GM19324 (cell line): ENCODE measurements around the gene SLC66A2.

ENCODE experiments used
- ATAC-seq: cut with Tn5 transposase; IDR thresholded peaks from one replicate; pipeline ENCODE4 v1.9.1; 2021; ENCODE audit warnings: mild to moderate bottlenecking, moderate library complexity; ENCODE audit not compliant: unreplicated experiment, low FRiP score

SLC66A2 gene

DNA sequence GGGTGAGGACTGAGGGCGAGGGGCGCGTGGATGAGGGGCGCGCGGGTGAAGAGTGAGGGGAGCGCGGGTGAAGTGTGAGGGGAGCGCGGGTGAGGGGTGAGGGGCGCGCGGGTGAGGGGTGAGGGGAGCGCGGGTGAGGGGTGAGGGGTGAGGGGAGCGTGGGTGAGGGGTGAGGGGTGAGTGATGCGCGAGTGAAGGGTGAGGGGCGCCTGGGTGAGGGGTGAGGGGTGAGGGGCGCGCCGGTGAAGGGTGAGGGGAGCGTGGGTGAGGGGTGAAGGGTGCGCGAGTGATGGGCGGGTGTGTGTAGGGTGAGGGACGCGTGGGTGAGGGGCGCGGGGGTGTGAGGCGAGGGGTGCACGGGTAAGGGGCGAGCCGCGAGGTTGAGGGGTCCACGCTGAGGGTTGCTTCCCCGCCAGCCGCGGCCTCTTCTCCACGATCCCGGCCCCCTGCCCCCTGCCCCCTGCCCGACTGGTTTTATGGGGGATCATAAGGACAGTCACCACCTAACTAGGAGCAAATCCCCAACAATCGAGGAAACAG is 1.1 kb upstream of the SLC66A2 start:
- no peak for ATAC-seq

DNA sequence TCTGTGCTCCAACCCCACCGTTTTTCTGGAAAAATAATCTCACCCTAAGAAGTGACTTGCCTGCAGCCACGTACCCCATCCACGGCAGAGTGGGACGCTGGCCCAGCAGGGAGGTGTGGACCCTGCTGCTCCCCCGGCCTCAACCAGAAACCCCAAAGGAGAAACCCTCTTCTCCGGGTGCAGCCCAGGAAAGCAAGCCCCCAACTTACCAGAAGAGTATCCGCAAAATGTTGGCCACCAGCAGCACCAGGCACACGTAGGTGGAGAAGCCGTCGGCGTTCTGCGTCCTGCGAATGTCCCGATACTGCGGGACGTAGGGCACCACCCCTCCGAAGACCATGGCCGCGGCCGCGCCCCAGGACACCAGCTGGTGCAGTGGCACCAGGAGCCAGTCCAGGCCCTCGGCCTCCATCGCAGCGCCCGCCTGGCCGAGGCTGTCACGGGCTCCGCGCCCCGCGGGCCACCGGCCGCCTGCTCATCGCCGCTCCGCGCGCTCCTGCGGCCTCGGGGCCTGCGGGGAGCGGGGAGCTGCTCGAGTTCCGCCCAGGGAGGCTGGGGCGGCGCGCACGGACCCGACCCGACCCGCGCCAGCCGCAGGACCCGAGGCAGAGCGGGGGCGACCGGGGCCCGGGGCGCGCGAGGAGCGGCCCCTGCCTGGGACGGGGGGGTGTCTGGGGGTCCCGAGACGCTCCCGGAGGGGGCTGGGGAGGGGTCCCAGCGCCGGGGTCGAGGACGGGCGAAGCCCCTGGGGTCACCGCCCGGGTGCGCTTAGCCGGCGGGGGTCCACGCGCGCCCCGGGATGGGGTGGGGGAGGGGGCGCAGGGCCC is 725 bp downstream of the SLC66A2 start:
- ATAC-seq, result peak; percentile 33

DNA sequence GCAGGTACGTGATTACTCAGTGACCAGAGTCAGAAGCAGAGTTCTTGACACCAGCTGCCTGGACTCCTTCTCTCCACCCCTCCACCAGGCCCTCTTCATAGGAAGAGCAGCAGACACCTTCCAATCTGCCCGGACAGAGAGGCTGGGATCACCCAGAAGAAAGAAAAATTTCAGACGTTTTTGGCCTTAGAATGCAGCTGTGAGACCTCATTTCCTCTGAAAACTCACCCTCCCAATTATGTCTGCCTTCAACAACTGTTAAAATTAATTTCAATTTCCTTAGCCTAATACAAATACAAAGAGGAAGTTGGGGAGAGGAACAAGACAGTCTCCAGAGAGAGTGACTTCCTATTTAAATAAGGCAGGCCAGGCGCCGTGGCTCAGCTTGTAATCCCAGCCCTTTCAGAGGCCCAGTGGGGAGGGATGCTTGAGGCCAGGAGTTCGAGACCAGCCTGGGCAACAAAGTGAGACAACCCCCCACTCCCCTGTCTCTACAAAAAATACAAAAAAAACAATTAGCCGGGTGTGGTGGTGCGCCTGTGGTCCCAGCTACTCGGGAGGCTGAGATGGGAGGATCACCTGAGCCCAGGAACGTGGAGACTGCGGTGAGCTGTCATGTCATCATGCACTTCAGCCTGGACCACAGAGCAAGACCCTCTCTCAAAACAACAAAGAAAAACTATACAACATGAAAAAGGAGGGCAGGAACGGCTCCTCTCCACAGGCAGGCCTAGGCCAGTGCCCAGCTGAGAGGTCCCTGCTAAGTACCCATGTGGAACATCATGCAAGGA is 1.6 kb downstream of the SLC66A2 start:
- no peak for ATAC-seq

DNA sequence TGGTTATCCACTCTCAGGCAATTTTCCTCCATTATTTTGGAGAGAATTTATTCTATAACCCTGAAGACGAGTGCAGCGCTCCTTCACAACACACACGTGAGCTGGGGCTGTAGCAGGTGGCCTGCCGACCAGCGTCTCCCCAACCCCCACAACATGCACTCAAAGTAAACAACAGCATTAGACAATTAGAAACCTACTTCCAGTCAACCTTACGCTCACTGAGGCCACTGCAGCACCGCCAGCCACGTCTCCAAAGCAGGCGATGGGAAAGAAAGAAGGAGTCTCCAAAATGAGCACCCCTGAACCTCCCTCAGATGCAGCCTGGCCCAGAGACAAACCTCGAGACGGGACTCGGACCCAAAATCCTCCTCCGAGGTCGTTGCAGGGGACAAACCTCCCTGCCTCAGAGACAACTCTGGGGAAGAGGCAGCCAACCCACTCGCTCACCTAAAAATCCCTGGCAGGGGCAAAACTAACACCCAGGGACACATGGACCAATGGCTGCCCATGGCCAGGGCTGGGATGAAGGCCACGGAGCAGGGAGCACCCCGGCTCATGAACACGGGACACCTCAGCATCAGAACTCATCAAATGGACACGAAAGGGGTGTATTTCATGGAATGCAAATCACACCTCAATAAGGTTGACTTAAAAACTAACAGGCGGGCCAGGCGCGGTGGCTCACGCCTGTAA is 2.6 kb downstream of the SLC66A2 start:
- ATAC-seq, result no peak

DNA sequence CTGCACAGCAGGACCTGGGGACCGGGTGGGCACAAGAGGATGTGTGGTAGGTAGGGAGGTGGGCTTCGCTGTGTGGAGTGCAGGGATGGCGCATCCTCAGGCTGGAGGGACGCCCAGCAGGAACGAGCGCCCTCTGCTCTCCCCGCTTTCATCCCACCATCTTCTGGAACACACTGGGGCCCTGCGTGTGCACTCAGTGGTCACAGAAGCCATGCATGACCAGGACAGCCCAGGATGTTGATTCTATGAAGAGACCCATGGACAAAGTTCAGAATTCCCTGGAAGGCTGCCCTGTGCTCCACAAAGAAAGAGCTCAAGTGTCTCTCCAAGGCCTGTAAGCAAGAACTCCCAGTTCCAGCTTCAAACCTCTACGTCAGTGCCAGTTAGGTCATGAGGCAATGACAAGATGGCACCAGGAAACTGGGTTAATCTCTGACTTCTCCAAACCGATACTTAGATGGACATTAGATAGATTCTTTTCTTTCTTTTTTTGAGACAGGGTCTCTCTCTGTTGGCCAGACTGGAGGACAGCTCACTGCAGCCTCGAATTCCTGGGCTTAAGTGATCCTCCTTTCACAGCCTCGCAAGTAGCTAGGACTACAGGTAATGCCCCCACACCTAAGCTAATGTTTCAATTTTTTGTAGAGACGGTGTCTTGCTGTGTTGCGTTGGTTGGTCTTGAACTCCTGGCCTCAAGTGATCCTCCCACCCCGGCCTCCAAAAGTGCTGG is 3.4 kb downstream of the SLC66A2 start:
- no peak for ATAC-seq

DNA sequence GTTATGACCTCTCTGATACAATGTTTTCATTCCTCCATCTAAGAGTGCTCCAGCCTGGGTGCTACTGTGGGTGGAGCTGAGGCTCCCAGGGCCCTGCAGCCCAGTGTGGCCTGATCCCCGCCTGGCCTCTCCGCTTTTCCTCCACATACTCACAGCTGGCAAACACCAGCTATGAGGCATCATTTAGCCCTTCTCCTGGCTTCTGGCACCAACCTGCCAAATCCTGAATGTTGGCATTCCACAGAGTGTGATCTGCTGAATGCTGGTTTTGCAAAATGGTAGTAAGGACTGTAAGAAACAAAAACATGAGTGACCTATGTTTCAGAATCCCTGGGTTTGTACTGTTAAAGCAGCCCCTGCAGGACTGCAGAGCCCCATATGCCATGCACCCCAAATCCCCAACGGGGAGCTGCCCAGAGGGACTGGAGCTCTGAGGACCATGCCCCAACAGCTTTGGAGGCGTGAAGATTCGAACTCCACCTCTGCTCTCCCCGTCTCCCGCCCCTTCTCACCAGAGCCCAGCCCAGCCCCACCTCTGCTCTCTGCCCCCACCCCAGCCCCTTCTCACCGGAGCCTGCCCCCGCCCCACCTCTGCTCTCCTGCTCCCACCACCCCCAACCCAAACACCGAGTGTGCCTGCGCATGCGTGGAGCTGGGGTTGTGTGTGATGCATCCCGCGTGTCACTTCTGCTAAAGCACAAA is 4.2 kb downstream of the SLC66A2 start:
- no peak for ATAC-seq

DNA sequence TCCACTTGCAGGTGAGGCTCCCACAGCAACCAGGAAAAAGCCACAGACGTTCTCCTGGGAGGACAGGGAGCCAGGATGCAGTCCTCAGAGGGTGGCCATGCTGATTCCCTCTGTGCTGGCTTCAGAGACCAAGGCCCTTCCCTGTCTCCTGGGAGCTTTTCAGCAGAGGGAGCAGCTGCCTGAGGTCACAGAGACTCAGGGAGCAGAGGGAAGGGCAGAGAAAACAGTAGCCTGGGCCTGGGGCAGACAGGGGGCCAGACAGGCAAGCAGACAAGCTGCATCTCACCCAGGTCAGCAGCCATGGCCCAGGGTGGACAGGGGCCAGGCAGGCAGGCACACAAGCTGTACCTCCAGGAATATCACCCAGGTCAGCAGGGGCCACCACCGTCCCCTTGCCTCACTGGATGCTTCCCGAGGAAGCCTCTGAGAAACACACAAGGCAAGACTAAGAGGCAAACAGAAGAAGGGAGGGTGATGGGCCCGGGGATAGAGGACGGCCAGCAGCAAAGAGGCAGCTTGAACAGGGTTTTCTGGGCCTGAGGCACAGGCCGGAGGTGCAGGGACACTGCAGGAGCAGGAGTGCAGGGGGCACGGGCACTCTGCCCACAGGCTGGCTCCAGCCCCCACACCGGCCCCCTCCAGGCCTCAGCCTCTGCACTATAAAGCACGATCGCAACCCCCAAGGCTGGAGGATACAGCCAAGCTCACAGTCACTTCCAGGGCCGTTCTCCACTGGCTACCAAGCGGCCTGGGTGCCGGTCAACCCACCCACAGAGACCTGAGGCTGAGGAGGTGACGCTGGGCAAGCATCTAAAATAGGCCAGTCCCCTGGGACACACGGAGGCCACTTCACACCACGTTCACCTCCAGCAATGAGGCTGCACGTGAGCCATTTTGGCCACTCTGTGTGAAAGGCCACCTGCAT is 6.1 kb downstream of the SLC66A2 start:
- ATAC-seq, result no peak

DNA sequence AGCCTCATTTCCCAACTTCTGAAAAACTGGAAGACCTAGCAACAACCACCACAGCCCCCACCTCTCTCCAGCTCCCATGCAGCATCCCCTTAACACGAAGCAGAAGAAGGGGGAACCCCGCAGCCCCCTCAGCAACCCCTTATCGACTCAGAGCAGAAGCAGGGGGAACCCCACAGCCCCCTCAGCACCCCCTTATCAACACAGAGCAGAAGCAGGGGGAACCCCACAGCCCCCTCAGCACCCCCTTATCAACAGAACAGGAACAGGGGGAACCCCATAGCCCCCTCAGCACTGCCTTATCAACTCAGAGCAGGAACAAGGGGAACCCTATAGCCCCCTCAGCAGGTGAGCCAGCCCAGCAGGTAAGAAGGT is 6.7 kb downstream of the SLC66A2 start:
- no peak for ATAC-seq

DNA sequence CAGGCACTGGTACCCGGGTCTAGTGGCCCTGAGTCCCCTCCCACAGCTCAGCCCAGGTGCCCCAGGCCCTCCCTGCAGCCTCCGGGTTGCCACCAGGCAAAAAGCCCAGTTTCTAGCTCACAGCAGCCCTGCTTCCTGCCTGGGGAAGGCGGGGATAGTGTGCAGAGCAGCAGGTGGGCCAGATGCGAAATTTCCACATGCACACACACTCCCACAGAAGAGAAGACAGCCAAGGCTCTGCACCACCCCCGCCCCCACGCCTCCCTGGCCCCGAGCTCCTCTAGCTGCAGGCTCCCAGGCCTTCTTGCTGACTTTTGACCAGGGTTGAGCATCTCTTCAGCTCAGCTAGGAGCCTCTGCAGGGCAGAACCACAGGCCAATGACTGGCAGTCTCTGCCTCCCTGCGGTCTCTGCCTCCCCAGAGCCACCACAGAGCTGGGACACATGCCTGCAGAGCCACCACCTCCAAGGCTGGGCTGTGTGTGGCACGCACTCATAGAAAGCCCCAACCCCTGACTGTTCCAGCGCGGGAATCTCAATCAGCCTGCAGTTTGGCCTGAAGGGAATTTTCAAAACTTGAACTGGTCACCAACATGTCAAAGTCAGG is 7.2 kb downstream of the SLC66A2 start:
- ATAC-seq, result no peak

DNA sequence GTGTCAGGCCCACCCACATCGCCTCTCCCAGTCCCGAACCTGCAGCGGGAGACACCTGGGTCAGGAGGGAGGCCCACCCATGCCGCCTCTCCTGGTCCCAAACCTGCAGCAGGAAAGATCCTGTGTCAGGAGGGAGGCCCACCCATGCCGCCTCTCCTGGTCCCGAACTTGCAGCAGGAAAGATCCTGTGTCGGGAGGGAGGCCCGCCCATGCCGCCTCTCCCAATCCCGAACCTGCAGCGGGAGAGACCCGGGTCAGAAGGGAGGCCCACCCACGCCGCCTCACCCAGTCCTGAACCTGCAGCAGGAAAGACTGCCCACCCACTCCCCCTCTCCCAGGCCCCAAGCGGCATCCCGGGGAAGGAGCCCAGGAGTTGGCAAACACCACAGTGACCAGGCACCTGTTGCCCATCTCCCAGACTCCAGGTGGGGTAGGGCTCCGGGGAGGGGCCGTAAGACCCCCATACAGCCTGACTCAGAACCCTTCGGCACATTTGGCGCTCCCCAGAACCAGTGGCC is 7.8 kb downstream of the SLC66A2 start:
- ATAC-seq, result no peak

DNA sequence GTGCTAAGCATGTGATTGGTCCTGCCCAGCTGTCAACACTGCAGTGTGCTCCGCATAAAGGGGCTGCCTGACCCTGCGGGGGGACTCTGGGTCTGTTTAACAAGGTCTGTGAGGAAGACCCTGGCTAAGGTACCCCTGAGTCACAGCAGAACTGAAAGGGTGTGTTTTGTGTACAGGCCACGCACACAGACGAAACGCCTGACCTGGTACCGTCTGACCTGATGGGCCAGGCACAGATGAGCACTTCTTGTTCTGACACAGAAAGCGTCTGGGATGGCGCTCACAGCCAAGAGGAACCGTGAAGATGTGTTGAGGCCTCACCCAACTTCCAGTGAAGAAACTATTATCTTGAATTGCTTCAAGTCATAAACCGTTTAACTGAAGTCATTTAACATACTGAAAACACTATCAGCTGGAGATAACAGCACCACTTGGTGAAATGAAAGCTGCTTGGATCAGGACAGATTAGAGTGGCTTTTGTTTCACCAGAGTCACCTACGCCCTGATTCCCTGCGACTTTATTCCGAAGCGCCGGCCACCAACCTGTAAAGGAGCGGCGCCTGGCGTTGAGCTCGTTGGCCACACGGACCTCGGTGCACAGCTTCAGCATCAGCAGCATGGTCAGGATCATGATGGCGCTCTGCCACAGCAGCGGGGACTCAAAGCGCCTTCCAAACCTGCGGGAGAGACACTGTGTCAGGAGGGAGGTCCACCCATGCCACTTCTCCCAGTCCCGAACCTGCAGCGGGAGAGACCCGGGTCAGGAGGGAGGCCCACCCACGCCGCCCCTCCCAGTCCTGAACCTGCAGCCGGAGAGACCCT is 8.5 kb downstream of the SLC66A2 start:
- no peak for ATAC-seq

DNA sequence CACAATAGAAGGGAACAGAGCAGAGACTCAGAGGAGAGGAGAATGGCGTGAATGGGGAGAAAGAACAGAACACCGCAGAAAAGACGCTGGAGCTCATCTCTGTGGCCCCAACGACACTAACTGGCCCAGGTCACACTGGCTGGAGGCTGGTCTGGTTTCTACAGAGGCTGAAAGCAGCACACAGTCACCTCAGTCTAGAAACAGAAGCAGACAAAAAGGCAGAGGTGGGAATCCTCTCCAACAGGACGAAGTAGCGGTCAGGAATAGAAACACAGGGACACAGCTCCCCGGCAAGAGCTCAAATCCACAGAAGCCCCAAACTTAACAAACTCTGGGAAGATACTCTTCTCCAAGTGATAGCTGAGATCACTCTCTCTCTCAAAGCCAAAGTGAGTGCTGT is 9.2 kb downstream of the SLC66A2 start:
- ATAC-seq, result no peak

DNA sequence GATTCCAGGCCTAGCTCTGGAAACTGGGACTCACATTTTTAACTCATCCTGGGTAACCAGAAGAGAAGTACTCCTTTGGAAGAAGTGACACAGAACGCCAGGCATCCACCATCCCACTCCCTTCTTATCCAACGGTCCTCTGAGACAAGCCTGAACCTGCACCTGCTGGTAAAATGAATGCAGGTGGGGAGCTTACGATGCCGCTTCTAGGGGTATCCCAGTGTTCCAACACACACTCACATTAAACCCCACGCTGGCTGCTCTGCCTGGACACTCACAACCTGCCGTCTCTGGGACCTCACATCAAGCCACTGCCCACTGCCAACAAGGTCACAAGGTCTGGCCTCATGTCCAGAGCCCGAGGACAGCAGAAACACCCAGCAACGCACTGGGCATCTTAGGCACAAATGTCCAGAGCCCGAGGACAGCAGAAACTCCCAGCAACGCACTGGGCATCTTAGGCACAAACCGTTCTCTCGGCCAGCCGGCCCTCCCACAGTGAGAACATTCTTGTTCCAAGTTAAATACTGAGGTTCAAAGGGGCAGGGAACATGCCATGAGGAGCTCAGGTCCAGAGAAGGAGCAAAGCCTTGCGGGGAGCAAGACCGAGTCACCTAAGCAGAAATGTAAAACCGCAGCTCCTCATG is 9.9 kb downstream of the SLC66A2 start:
- ATAC-seq, result no peak

DNA sequence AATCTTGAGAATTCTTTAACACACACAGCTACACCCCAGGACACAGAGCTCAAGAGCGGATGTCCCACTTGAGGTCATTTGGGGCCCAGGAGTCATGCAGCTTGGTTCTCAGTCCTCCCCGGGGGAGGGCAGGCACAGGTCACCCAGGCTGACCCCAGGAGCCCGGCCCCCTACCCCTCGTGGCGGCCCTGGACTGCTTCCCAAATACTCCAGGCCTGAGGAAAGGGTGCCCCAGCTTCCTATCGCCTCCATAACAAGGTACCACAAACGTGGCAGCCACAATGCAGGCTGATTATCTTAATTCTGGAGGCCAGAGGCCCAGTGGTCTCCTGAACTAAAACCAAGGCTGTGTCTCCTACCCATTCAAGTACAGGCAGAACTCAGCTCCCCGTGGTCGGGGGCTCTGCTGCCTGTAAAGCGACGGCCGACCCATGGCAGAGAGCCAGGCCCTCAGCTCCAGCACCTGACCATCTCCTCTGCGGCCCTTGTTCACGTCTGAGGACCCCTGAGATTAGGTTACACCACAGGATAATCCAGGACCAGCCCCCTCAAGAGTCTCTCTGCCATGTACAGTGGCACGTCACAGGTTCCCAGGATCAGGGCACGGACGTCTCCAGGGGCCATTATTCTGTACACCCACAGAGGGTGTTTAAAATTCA is 10.5 kb downstream of the SLC66A2 start:
- ATAC-seq, result no peak

DNA sequence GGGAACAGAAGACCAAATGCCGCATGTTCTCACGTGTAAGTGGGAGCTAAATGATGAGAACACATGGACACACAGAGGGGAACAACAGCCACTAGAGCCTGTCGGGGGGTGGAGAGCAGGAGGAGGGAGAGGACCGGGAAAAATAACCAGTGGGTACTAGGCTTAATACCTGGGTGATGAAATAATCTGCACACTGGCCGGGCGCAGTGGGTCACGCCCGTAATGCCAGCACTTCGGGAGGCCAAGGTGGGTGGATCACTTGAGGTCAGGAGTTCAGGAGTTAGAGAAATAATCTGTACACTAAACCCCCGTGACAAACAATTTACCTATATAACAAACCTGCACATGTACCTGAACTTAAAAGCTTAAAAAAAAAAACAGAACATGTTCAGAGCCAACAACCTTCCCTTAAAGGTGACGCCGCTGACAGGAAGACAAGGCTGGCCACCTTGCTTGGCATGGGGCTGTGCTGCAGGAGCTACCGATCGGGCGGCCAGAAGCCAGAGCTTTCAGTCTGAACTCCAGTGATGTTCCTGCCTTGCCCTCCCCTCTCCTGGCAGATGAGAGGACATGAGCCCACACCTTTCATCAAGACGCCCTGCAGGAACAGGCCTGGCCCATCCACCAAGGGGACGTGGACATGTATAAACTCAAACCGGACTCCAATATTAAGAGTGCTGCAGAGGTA is 11.2 kb downstream of the SLC66A2 start:
- ATAC-seq, result no peak

DNA sequence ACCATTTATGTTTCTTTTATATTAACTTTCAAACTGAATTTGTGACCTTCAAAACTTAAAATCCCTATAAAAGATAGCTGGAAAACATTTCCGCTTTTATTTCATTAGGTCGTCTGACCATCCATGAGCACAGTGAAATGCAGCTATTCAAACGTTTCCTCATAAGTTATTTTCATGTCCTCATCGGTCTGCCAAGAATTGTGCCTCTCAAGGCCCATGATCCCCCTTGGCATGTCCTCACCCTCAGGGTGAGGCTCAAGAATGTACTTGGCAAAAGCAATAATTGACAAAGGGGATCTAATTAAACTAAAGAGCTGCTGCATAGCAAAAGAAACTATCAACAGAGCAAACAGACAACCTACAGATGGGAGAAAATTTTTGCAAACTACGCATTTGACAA is 12.4 kb downstream of the SLC66A2 start:
- ATAC-seq, result no peak
